Neural cell (in vitro differentiated cells): Measurements from ENCODE around the gene UACA.
A peak's percentile ranks its signal among the peaks of the same experiment; 100 is the strongest.

Source experiments
- CTCF ChIP-seq: fragments of 450-650 bp; IDR thresholded peaks from 2 replicates; pipeline ENCODE4 v1.5.1; 2014; ENCODE audit warnings: antibody characterized with exemption, mild to moderate bottlenecking, moderate library complexity; ENCODE audit not compliant: poor library complexity, severe bottlenecking
- TAF1 ChIP-seq: IDR thresholded peaks from 2 replicates; pipeline ENCODE4 v1.6.1; 2012; ENCODE audit warnings: low read depth

GRCh38 chr15:70763120-70763949 lies at the start of gene UACA:
- peak; percentile 54 for TF ChIP-seq CTCF
- TF ChIP-seq TAF1, result no peak
